IPS-20b (cell line): ENCODE data around the gene PLEKHG3.

Experiments used
- H3K27ac ChIP-seq: one replicate; pipeline ENCODE4 v1.5.1; 2013; ENCODE audit warnings: low read length
- H3K27me3 ChIP-seq: 2 replicates; pipeline ENCODE4 v1.6.1; 2013; ENCODE audit warnings: mild to moderate bottlenecking, low read length, inconsistent platforms; ENCODE audit not compliant: insufficient read depth
- H3K36me3 ChIP-seq: 2 replicates; pipeline ENCODE4 v1.6.1; 2013; ENCODE audit warnings: low read depth, mild to moderate bottlenecking, inconsistent platforms, low read length, moderate library complexity; ENCODE audit not compliant: insufficient read depth
- H3K4me1 ChIP-seq: 2 replicates; pipeline ENCODE4 v1.6.1; 2013; ENCODE audit warnings: mild to moderate bottlenecking, control low read depth, inconsistent platforms, low read length, moderate library complexity; ENCODE audit not compliant: insufficient read depth
- H3K4me3 ChIP-seq: 2 replicates; pipeline ENCODE4 v1.5.1; 2013; ENCODE audit warnings: mild to moderate bottlenecking, low read length, inconsistent platforms
- H3K9ac ChIP-seq: 2 replicates; pipeline ENCODE4 v1.6.1; 2013; ENCODE audit warnings: low read depth, mild to moderate bottlenecking, inconsistent platforms, low read length, moderate library complexity
- H3K9me3 ChIP-seq: 2 replicates; pipeline ENCODE4 v1.6.1; 2013; ENCODE audit warnings: mild to moderate bottlenecking, low read depth, low read length, inconsistent platforms; ENCODE audit not compliant: insufficient read depth

PLEKHG3 gene

DNA sequence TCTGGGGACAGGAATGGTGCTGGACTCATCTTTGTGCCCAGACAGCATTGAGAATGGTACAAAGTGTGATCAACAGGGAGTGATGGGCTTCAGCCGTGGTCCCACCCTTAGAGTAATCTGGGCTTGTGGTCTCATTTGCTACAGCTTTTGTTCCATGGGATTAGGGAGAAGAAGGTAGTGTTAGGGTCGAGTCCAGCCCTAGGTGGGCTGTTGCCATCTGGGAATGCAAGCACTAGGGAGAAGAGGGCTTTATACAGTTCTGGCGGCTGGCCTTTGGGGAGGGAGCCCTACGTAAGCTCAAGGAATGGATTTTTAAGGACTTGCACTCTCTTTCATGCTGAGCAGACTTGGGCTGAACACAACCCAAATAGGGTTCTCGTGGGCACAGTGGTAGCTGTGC lies 4.9 kb downstream of the PLEKHG3 start:
- Histone ChIP-seq H3K4me1 (peaks cover 44% of the 10 kb centered on the region), H3K36me3 (peaks cover 12% of the 10 kb centered on the region; the same call in 1 of the 2 replicates), H3K9ac (0 out of 2 replicates have a peak overlapping the region, but pooled peaks have one; percentile 1), H3K4me3 (peak overlapping the region; percentile 84; the same call in 1 of the 2 replicates), H3K9me3 (peaks cover 11% of the 10 kb centered on the region; the same call in 1 of the 2 replicates), H3K27me3 (peaks cover 24% of the 10 kb centered on the region), H3K27ac (no peak overlapping the region)

DNA sequence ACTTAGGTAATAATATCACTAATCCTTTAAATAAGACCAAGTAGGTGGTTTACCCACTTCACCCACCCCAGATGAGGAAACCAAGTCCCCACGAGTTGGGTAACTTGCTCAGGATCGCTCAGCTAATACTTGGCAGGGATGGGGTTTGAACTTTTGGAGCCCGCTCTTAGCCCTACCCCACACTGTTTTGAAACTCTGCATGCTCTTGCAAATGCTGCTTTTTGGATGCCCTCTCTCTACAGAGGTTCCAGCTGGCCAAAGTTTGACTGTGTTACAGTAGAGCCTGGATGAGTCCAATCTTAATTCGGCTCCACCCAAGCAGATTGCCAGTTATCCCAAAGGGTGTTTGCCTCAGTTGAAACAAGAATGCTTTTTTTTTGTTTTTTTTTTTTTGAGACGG lies 6.8 kb downstream of the PLEKHG3 start:
- Histone ChIP-seq H3K9ac (no peak overlapping the region), H3K4me1 (peaks cover 53% of the 10 kb centered on the region), H3K4me3 (no peak overlapping the region), H3K27me3 (peaks cover 21% of the 10 kb centered on the region), H3K9me3 (peaks cover 11% of the 10 kb centered on the region; the same call in 1 of the 2 replicates), H3K27ac (no peak overlapping the region), H3K36me3 (peaks cover 12% of the 10 kb centered on the region; the same call in 1 of the 2 replicates)

DNA sequence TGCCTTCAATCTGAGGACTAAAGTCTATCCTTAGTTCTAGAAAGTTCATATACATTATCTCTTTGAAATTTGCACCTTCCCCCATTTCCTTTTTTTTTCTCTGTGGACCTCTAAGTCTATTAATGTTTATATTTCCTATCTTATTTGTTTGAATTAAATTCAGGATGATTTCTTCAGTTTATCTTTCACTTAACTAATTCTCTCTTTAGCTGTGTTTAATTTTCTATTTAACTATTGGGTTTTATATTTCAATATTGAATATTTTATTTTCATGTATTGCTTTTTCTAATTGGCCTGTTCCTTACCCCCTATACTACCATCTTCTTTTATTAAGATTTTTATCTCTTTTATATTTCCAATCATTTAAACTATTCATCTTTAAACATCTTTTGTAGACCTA lies 9.5 kb downstream of the PLEKHG3 start:
- H3K9me3 ChIP-seq: peaks cover 11% of the 10 kb centered on the region; the same call in 1 of the 2 replicates
- H3K9ac ChIP-seq: no peak overlapping the region
- H3K4me3 ChIP-seq: no peak overlapping the region
- peaks cover 53% of the 10 kb centered on the region for H3K4me1 ChIP-seq
- H3K27ac ChIP-seq: no peak overlapping the region
- H3K27me3 ChIP-seq: peaks cover 15% of the 10 kb centered on the region; the same call in 1 of the 2 replicates
- peaks cover 12% of the 10 kb centered on the region; the same call in 1 of the 2 replicates for H3K36me3 ChIP-seq

DNA sequence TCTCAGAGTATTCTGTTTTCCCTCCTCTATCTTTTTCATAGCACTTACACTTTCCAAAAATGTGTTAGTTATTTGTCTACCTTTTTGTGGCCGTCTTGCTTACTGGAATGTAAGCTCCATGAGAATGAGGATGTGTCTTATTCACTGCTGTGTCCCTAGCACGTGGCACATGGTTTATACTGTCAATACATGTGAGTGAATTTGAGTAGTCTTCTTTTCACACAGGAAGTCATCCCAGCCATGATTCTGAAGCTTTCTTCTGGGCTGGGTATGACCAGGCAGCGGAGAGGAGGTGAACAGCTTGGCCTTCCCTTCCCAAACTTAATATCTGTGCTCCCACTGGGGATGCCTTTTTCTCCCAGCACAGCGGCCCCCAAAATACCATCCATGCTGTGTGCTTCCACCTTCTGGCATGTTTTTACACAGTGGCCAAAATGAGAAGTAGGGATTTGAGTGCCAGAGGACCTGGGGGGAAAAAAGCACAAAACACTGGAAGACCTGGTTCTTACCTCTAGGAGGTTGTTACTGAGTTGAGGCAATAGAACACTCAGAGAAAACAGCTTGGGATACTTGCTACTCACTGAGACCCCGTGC lies 10.3 kb downstream of the PLEKHG3 start:
- Histone ChIP-seq H3K4me1 (peaks cover 53% of the 10 kb centered on the region), H3K36me3 (peaks cover 10% of the 10 kb centered on the region; the same call in 1 of the 2 replicates), H3K27me3 (peaks cover 15% of the 10 kb centered on the region; the same call in 1 of the 2 replicates), H3K4me3 (no peak overlapping the region), H3K9me3 (peaks cover 11% of the 10 kb centered on the region; the same call in 1 of the 2 replicates), H3K9ac (no peak overlapping the region), H3K27ac (no peak overlapping the region)

DNA sequence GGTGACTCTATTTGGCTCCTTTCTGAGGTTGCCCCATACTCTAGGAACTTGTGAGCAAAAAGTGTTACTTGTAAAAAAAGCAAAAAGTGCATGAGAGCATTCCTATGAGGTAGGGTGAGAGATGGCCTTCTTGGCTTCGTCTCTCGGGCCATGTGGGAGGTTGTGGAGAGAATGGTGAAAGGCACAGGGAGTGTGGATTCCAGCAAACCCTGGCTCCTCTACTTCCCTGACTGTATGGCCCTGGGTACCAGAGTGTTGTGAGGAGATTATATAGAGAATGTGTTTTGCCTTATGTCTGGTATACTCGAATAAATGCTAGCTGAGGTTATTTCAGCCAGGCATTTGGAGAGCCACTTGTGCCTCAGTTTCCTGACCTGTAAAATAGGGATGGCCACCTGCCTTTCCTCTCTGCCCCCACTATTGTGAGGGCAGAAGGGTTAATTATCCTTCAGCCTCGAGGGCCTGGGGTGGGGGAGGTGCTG lies 11.0 kb downstream of the PLEKHG3 start:
- peaks cover 54% of the 10 kb centered on the region for H3K4me1 ChIP-seq
- peaks cover 3% of the 10 kb centered on the region; the same call in 1 of the 2 replicates for H3K36me3 ChIP-seq
- no peak overlapping the region for H3K27ac ChIP-seq
- peaks cover 15% of the 10 kb centered on the region; the same call in 1 of the 2 replicates for H3K27me3 ChIP-seq
- H3K9me3 ChIP-seq: peaks cover 11% of the 10 kb centered on the region; the same call in 1 of the 2 replicates
- no peak overlapping the region for H3K9ac ChIP-seq
- peak overlapping the region; percentile 58; the same call in 1 of the 2 replicates for H3K4me3 ChIP-seq

DNA sequence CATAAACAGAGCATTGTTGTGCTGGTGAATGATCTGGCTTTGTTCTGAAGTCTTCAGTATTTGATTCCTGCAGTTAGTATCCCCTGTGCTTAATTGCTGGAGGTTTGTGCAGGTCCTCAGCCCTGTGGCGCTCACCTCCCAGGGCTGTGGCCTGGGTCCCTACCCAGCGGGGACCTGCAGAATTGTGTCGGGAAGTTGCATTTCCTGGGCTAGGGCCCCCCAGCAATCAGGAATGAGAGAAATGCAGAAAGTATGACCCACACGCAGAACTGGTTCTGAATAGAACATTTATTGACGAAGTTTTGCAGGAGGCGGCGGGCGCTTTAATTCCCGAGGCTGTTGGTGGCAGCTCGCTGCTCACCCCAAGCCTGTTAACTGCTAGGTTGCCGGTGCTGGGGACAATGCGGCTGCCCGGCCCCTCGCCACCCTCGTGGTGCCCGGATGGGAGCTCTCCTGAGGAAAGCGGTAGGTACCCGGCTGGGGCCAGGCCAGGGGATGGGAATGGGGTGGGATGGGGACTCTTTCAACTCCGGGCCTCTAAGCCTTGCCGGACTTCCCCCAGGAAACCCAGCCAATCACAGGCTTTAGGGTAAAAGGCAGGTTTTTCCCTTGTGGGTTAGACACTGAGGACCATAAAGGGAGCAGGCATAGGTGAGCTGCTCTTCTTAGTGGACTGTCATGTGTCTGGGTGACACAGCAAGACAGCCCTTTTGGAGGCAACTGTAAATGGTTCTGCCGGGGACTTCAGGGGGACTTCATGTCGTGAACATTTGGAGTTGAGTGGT lies 11.6 kb downstream of the PLEKHG3 start:
- Histone ChIP-seq H3K4me3 (peak overlapping the region; percentile 58; the same call in 1 of the 2 replicates), H3K4me1 (peaks cover 59% of the 10 kb centered on the region), H3K36me3 (peaks cover 5% of the 10 kb centered on the region; the same call in 1 of the 2 replicates), H3K9ac (no peak overlapping the region), H3K27ac (no peak overlapping the region), H3K27me3 (peaks cover 15% of the 10 kb centered on the region; the same call in 1 of the 2 replicates), H3K9me3 (peaks cover 11% of the 10 kb centered on the region; the same call in 1 of the 2 replicates)

DNA sequence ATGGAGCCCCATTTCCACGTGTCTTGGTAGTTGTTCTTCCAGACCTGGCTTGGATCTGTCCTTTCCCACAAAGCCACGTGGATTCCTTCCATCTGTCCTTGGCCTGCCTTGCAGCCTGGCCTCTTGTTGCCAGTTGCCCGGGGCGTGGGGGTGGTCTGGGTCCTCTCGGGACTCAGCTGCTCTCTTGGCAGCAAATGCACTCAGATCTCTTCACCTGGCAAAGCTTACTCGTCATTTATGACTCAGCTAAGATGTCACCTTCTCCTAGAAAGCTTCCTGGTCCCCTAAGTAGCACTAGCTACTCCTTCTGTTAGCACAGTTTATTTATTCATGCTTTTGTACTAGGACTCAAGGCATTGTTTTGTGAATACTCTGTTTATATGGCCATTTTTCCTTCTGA lies 13.6 kb downstream of the PLEKHG3 start:
- H3K4me3 ChIP-seq: no peak overlapping the region; the same call in 1 of the 2 replicates
- H3K27ac ChIP-seq: no peak overlapping the region
- H3K4me1 ChIP-seq: peaks cover 72% of the 10 kb centered on the region
- H3K36me3 ChIP-seq: peaks cover 3% of the 10 kb centered on the region; the same call in 1 of the 2 replicates
- peaks cover 7% of the 10 kb centered on the region; the same call in 1 of the 2 replicates for H3K9me3 ChIP-seq
- no peak overlapping the region for H3K9ac ChIP-seq
- peaks cover 15% of the 10 kb centered on the region; the same call in 1 of the 2 replicates for H3K27me3 ChIP-seq

DNA sequence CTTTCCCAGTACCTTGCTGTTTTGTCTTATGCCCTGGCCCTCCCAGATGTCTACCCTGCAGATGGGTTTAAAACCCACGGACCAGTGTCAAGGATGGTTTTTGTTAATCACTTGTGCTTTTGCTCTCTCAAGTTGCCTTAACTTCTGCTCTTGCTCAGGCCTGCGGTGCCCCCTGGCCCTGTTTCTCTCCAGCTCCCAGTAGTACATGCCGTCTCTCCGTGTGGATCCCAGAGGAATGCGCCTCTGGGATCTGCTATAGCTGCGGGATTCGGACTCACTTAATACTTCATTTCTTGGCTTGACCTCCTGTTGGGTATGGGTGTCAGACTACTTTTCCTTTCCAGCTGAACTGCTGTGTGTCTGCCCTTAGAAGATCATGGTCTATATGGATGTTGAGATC lies 14.5 kb downstream of the PLEKHG3 start:
- Histone ChIP-seq H3K4me3 (no peak overlapping the region), H3K27me3 (peaks cover 9% of the 10 kb centered on the region; the same call in 1 of the 2 replicates), H3K9me3 (no peaks in the 10 kb centered on the region), H3K36me3 (peaks cover 3% of the 10 kb centered on the region; the same call in 1 of the 2 replicates), H3K4me1 (peaks cover 73% of the 10 kb centered on the region), H3K27ac (no peak overlapping the region), H3K9ac (no peak overlapping the region)

DNA sequence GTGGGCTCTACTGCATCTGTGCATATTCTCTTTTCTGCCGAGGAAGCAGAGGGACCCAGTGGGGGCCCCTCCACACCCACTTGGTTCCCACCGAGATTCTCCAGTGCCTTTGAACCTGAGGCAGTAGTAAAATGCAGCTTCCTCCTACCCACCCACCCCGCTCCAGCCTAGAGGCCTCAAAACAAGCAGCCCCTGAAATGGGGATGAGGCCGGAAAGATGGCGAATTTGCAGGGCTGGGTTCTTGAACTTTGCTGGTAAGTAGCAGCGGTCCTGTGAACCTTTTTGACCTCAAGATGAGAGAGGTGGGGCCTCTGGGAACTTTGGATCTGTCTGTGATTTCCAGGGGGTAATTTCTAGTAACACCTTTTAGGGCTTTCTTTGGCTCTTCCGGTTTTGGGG lies 15.4 kb downstream of the PLEKHG3 start:
- peaks cover 3% of the 10 kb centered on the region; the same call in 1 of the 2 replicates for H3K36me3 ChIP-seq
- H3K4me1 ChIP-seq: peaks cover 73% of the 10 kb centered on the region
- H3K4me3 ChIP-seq: no peak overlapping the region
- no peak overlapping the region for H3K27ac ChIP-seq
- H3K27me3 ChIP-seq: 0 out of 2 replicates have a peak, but pooled peaks cover 2% of the 10 kb centered on the region
- no peak overlapping the region for H3K9ac ChIP-seq
- H3K9me3 ChIP-seq: no peaks in the 10 kb centered on the region

DNA sequence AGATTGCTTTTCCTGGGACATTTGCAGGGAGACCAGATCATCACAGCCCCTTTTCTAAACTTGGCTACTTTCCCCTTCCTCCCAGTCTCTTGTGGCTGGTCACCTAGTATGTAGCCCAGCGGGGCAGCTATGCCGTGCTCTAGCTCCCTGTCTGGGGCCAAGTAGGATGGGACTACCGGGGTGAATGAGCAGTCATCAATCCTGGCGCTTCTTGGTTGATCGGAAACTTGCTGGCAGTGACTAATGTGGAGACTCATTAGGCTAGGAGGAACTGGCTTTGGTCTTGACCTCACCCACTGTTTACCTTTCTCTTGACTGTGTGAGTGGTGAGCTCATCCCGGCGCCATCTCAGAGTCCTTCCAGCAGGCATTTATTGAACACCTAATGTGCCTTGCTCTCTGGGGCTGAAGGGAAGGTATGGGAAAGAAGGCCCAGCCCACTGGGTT lies 15.9 kb downstream of the PLEKHG3 start:
- Histone ChIP-seq H3K9me3 (no peaks in the 10 kb centered on the region), H3K4me3 (no peak overlapping the region), H3K4me1 (peaks cover 73% of the 10 kb centered on the region), H3K9ac (no peak overlapping the region), H3K36me3 (peaks cover 3% of the 10 kb centered on the region; the same call in 1 of the 2 replicates), H3K27ac (no peak overlapping the region), H3K27me3 (no peaks in the 10 kb centered on the region)

DNA sequence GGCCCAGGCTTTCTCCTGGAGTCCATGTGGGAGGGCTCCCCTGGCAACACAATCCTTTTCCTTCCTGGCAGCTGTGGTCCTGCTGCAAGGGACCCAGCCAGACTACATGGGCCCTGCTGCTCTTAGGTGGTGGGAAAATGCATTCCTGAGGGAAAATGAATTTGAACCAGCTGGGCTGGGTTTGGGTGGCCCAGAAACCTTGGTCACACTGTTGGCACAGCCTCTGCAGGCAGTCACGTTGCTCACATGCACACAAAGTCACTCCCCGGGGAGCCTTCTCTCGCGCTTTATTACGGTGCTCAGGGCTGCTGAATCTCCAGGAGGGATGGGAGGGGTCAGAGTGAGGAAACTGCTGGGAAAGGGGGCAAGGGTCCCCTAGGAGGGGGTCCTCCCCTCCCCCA lies 17.2 kb downstream of the PLEKHG3 start:
- Histone ChIP-seq H3K27me3 (no peaks in the 10 kb centered on the region), H3K27ac (no peak overlapping the region), H3K4me3 (no peak overlapping the region), H3K4me1 (peaks cover 83% of the 10 kb centered on the region), H3K9me3 (no peaks in the 10 kb centered on the region), H3K9ac (peak overlapping the region; percentile 14; the same call in 1 of the 2 replicates), H3K36me3 (peaks cover 3% of the 10 kb centered on the region; the same call in 1 of the 2 replicates)
